GM13977 (cell line): ENCODE measurements around the gene ATPAF1.
A peak's percentile ranks its signal among the peaks of the same experiment; 100 is the strongest.

Experiments used
- DNase-seq: peaks from one replicate; pipeline ENCODE4 v3.0.0; 2012; ENCODE audit warnings: low spot score
- CTCF ChIP-seq: IDR thresholded peaks from 2 replicates; pipeline ENCODE4 v1.5.1; 2012; ENCODE audit warnings: mild to moderate bottlenecking, control low read depth; ENCODE audit not compliant: insufficient read depth; ENCODE audit errors: extremely low read depth, missing control alignments
- in situ Hi-C: fragments of 300-500 bp; cut with MboI; formaldehyde crosslinking; loops from one replicate; pipeline ENCODE4 v1.12.0; 2022; ENCODE audit warnings: low sequenced_read_pairs, low pct_unique_long_range_greater_than_20kb, mixed read lengths, inconsistent platforms; ENCODE audit not compliant: unreplicated experiment

ATPAF1 gene

GRCh38 chr1:46667782-46668760, at the start of gene ATPAF1:
Gene ATPAF1, minus strand, starts transcription at chr1:46668364. Its CDS starts 42 bp downstream, at chr1:46668322.
- TF ChIP-seq CTCF: peak; percentile 10
- peak; percentile 86 for DNase-seq
- in situ Hi-C loops: no loop called here

GRCh38 chr1:46717654-46718053, 49.5 kb upstream of the ATPAF1 start:
- no peak for TF ChIP-seq CTCF
- in situ Hi-C loops: no loop called here
- DNase-seq: no peak

- in situ Hi-C loops: no loop called here
- TF ChIP-seq CTCF: no peak
- DNase-seq: no peak
Measured at GRCh38 chr1:46714976-46715375, 46.8 kb upstream of the ATPAF1 start.

GRCh38 chr1:46708121-46708520, 40.0 kb upstream of the ATPAF1 start:
- in situ Hi-C loops: no loop called here
- DNase-seq: no peak
- no peak for TF ChIP-seq CTCF

- TF ChIP-seq CTCF: no peak
- DNase-seq: no peak
- in situ Hi-C loops: no loop called here
Measured at GRCh38 chr1:46705408-46705807, 37.2 kb upstream of the ATPAF1 start.

GRCh38 chr1:46703927-46704641, 35.9 kb upstream of the ATPAF1 start:
- no peak for TF ChIP-seq CTCF
- in situ Hi-C loops: no loop called here
- DNase-seq: no peak
